HG03354 (cell line): ENCODE results near the gene ADGRF3.
"Not testable (repeated sequence)": the region's sequence is repeated elsewhere in the genome, so short reads cannot be mapped to it uniquely, and the experiment has no call there.

ENCODE experiments used
- ATAC-seq: cut with Tn5 transposase; IDR thresholded peaks from one replicate; pipeline ENCODE4 v1.9.1; 2021; ENCODE audit warnings: mild to moderate bottlenecking; ENCODE audit not compliant: unreplicated experiment, poor library complexity, severe bottlenecking

Gene ADGRF3

DNA sequence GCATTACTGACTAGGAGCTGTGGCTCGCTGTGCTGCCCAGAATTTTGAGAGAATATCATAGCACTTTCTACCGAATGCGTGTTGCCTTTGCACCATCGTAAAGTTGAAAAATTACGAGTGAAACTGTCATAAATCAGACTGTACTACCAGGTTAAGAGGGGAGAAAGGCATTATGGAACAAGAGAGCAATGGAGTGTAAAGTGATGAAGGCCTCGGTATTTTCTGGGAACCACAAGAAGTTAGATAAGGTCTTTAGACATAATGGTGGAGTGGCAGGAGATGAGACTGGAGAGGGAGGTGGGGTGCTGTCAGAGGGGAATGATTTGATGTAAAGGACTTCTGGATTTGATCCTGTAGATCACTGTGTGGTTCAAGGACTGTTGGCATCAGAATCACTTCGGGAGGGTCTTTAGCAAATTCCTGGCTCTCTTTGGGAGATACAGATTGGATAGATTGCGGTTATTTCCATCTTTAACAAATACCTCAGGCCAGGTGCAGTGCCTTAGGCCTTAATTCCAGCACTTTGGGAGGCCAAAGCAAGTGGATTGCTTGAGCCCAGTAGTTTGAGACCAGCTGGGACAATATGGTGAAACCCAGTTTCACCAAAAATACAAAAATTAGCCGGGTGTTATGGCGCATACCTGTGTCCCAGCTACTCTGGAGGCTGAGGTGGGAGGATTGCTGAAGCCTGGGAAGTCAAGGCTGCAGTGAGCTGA lies 4.9 kb upstream of the ADGRF3 start:
- ATAC-seq, result no peak

DNA sequence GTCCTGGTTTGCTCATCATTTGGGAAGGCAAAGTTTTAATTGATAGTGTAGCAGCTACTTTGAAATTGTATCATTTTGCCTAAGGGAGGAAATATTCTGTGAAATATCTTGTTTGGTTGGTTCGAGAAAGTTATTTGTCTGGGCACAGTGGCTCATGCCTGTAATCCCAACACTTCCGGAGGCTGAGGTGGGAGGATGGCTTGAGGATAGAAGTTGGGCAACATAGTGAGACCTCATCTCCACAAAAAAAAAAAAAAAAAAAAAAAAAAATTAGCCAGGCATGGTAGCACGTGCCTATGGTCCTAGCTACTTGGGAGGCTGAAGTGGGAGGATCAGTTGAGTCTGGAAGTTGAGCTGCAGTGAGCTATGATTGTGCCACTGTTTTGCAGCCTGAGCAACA lies 3.1 kb upstream of the ADGRF3 start:
- no peak for ATAC-seq

DNA sequence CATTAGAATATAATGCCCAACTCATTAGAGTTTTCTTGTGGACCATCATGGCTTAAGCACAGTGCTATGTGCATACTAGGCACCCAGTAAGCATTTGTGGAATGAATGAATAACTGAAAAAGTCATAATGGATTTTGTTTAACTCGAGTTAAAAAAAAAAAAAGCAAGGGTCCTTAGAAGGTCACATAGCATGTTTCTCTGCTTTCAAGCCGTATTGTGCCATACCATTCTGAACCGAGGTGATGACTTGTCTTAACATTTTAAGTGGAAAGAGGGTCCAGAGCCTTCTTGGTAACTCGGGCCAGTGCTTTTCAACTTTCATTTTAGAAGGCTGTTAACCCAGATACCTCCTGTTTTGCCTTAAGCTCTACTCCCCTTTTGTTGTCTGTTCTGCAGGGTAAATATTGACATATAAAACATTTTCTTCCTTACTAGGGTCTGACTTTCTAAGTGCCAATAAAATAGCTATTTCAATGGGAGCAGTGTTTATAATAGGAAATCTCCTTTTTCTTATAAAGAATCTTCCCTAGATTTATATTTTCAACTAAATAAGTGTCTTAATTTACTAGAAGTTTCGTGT lies 787 bp upstream of the ADGRF3 start:
- ATAC-seq, result no peak

DNA sequence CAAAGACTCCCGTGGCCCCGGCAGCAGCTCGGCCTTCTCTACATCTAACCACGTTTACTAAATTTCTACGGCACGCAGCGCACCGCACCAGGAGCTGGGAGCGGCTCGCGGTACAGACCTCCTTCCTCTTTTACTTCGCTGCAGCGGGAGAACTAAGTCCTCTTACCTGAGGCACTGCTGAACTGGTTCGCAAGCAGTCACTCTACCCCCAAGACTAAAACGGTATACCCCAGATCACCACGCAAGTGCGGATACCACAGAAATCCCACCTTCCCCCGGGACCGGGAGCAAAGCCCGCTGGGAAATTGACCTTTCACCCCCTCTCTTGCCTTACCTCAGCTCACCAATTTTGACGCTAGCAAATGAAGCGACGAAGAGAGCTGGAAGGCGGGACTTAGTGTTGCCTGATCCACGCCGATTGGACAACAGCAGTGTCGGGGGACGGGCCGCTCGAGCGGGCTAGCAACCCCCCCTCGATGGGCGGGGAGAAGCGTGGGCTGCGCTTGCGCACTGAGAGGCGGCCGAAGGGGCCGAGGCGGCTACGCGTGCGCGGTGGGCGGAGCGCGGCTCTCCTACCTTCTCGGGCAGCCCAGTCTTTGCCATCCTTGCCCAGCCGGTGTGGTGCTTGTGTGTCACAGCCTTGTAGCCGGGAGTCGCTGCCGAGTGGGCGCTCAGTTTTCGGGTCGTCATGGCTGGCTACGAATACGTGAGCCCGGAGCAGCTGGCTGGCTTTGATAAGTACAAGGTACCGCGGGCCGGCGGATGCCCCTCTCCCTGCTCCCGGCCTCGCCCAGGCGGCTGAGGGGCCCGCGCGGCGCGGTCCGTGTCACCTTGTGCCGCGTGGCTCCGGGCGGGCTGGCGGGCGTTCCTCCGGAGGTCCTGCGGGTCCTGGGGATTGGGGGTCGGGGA lies 790 bp downstream of the ADGRF3 start, which contains the start of gene SELENOI:
TSS of gene SELENOI (plus strand) at position 599 of the 909 bp plus-strand sequence. CDS start at position 689, 90 bp downstream.
- peak; percentile 94 for ATAC-seq

DNA sequence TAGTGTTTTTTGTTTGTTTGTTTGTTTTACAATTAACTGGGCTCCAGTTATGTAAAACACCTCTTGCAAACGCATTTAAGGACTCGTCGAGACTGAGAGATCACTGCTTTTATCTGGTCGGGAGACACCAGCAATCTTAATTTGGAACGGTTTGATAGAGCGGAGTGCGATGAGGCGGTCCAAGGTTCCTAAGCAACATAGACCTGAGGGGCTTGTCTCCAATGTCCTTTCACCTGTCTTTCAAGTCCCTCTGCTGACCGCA lies 1.4 kb downstream of the ADGRF3 start:
- ATAC-seq, result no peak

DNA sequence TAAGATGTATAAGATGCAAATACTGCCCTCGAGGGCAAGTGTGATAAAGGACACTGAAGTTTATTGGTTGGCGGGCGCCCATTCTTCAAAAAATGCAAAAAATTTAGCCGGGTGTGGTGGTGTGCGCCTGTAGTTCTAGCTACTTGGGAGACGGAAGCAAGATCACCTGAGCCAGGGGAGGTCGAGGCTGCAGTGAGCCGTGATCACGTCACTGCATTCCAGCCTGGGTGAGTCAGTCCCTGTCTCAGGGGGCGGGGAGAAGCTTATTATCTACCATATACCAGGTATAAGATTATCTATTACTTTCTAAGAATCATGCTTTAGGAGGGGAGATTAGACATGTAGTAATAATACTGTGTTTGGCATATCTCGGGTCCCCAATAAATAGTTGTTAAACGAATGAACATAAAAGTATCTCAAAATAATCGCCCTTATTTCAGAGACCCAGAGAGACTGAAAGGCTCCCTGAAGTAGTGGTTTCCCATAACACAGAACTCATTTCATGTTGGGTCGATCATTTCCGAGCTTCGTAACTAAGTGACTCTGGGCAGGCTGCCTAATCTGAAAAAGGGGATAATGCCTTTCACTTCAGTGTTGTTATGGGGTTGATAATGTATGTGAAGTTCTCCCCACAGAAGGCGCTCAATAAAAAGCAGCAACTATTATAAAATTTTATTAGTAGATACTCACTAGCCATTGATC lies 1.9 kb downstream of the ADGRF3 start:
- ATAC-seq, result no peak

DNA sequence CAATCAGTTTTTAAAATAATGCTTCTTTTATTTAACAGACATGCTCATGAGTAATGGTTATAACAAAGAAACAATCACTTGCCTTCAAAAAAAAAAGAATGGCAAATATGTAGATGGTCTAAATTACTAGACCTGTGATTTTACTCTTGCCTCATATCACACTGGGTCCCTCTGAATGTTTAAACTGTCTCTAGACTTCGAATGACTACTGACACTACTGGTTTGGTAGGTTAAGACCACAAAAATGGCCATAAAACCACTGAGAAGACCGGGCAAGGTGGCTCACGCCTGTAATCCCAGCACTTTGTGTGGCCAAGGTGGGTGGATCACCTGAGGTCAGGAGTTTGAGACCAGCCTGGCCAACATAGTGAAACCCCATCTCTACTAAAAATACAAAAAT lies 5.8 kb downstream of the ADGRF3 start:
- no peak for ATAC-seq

DNA sequence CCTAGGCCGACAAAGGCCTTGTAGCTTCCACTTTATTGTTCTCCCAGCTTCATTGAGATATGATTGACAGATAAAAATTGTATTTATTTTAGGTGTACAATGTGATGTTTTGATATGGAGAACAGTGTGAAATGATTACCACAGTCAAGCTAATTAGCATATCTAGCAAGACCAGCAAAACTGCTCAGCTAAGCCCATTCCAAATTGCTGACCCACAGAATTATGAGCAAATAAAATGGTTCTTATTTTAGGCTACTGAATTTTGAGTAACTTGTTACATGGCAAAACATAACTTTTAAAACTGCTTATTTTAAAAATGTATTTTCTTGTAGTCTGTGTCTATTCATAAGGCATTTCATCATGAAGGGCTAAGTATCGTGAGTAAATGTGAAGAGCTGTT lies 9.3 kb downstream of the ADGRF3 start:
- no peak for ATAC-seq

DNA sequence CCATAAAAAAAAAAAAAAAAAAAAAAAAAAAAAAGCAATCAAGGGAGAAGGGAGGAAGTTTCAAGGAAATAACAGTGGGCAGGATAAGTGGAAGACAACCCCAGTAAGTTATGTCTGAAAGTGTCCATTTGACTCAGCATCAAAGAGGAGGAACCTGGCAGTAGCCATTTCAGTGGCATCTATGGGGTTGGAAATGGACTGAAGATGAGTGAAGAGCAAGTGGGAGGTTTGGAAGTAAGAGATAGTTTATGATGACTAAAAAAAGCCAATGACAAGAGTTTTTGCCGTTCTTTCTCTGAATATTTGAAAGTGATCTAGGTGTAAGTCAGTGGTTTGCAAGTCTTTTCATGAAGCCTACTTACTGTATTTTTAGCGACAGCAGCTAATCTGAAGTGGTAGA lies 9.9 kb downstream of the ADGRF3 start:
- no peak for ATAC-seq

DNA sequence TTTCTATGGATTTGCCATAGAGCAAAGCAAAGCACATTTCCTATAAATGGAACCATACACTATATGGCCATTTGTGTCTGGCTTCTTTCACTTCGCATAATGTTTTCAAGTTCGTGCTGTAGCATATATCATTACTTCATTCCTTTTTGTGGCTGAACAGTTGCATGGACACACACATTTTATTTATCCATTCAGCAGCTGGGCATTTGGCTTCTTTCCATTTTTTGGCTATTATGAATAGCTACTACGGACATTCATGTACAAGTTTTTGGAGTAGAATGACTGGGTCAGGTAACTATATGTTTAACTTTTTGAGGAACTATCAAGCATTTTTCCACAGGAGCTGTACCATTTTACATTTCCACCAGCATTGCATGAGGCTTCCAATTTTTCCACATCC lies 11.4 kb downstream of the ADGRF3 start:
- no peak for ATAC-seq

DNA sequence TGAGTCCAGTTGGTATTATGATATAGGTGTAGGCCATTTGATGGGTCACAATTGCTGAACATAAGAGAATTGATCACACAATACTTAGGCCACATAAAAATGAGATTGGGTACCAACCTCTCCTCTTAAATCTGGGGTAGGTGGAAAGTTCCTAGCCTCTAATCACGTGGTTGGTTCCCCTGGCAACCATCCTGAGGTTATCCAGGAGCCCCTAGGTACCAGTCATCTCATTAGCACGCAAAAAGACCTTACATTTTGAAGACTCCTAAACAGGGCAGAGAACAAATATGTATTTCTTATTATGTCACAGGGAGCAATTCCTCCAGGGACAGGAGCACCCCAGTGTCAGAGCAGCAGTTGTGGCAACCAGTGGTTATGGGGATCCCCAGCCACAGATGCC lies 13.3 kb downstream of the ADGRF3 start:
- no peak for ATAC-seq

DNA sequence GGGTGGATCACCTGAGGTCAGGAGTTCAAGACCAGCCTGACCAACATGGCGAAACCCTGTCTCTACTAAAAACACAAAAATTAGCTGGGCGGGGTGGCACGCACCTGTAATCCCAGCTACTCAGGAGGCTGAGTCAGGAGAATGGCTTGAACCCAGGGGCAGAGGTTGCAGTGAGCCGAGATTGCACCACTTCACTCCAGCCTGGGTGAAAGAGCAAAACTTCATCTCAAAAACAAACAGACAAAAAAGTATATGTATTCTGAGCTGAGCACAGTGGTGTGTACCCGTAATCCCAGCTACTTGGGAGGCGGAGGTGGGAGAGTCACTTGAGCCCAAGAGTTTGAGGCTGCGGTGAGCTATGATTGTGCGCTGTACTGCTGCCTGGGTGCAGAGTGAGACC lies 15.3 kb downstream of the ADGRF3 start:
- not testable (repeated sequence) for ATAC-seq

DNA sequence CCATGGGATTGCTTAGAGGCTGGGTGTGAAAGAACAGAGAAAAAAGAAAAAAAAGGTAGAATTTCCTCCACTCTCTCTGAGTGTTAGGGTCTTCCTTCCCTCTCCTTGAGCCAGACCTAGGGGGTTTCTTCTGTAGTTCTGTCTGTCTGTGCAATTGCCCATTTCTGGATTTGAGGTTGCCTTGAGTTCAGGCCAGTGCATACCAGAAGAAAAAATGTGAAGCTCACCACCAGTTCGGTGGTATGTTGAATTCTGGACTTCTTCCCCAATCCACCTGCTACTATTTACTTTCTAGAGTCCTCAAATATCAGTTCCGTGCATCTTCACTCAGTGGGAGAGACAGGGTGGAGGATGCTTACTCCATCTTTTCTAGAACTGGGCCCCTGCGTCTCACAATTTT lies 16.0 kb downstream of the ADGRF3 start:
- ATAC-seq, result no peak

DNA sequence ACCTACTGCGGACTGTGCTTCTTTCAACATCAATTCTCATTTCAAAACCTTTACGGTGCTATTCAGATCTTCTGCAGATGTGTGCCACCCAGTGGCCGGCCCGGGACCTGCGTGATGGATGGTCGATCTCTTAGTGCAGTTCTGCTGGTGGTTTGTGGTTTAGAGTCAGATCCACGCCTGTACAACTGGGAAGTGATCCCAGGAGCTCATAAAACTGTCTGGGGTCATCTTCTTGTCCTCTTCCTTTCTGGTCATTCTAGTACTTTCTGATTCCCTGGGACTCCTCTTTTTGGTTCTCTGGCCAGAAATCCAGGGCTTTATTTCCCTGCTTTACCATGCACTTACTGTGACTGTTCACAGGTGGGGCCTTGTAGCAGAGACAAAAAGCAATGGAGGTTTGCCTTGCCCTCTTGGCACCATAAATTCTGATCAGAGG lies 16.5 kb downstream of the ADGRF3 start:
- peak; percentile 81 for ATAC-seq

DNA sequence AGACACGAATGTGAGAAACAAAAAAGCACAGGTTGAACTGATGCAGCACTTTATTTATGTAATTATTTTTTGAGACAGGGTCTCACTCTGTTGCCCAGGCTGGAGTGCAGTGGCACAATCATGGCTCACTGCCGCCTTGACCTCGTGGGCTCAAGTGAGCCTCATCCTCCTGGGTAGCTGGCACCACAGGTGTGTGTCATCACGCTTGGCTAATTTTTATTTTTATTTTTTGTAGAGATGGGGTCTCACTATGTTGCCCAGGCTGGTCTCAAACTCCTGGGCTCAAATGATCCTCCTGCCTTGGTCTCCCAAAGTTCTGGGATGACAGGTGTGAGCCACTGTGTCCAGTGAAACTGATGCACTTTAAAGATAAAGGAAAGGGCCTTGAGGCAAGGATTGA lies 17.5 kb downstream of the ADGRF3 start:
- ATAC-seq, result not testable (repeated sequence)

DNA sequence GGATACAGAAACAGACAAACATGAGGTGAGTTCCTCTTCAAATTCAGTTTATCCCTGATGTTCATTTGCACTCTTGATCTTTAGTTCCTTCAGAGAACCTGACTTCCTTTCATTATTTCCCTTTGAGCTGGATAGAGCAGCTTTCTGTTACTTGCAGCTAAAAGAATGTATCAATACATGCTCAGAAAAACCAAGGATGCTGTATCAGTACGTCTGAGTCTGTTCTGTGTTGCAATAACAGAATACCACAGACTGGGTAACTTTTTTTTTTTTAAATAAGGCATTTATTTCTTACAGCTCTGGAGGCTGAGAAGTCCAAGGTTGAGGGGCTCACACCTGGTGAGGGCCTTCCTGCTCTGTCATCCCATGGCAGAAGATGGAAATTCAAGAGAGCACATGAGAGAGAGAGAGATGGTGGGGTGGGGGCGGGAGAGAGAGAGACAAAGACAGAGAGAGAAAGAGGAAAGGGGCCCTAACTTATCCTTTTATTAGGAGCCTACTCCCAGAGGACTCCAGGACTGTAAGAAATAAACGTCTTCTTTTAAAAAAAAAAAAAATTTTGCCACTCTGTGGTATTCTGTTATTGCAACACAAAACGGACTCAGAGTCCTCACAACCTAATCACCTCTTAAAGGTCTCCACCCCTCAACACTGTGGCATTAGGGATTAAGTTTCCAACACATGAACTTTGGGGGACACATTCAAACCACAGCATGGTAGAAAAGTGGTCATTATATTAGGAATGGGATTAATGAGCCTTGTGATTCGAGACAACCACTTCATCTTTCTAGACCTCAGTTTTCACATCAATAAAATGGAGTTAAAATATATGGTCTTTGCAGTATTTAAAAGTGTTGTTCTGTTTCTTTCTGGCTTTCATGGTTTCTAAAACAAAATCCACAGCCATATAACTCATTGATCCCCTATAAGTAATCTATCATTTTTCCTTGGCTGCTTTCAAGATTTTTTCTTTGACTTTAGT lies 19.0 kb downstream of the ADGRF3 start:
- no peak for ATAC-seq

DNA sequence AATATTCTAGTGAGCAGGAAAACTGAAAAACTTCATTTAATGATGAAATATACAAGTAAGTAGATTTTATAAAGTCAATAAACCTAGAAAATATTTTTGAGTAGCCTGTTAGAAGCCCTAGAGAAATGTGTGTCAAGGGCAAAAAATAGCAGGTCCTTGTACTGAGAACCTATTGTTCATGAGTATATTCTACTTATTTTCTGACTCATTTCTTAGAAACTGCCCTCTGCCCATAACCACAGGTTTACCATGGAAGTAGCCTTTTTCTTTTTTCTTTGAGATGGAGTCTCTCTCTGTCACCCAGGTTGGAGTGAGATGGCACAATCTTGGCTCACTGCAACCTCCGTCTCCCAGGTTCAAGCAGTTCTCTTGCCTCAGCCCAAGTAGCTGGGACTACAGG lies 20.1 kb downstream of the ADGRF3 start:
- ATAC-seq, result no peak

DNA sequence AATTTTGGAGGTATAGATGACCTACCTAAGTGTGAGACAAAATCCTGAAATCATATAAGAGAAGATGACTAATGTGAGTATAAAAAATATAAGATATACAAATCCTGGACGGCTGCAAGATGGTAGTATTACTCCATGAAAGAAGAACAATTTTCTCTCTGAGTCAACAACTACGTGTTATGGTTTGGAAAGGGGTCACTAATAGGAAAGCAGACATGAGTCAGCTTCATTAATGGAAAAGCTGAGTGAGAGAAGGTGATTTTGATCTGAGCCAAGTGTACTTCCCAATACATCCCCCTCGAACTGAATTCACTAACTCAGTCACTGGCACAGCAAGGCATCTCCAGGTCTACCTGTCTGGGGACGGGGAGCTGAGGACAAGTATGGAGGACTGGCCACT lies 20.7 kb downstream of the ADGRF3 start:
- ATAC-seq, result no peak

DNA sequence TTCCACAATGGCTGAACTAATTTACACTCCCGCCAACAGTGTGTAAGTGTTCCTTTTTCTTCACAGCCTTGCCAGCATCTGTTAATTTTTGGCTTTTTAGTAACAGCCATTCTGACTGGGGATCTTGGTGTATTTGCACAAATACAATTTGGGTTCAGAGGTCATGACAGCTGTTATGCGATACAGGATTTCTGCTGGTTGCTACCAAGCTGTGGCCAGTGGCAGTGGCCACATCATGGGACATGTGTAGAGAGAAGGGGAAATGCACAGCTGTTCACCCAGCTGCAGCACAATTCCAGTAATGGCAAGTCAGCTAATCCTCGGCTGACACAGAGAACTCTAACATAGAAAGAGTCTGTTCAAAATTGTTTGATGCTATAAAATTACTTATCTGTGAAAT lies 21.7 kb downstream of the ADGRF3 start:
- no peak for ATAC-seq
